Measurements from ENCODE around the gene CDX2. TPM values are rescaled to one million over a fixed set of nuclear protein-coding genes. Genes with fewer than 3 reads are reported as not detected.
A peak's percentile ranks its signal among the peaks of the same experiment; 100 is the strongest.

CDX2 gene
- total RNA-seq, 2 experiments from 2014 or later, result not detected

DNA sequence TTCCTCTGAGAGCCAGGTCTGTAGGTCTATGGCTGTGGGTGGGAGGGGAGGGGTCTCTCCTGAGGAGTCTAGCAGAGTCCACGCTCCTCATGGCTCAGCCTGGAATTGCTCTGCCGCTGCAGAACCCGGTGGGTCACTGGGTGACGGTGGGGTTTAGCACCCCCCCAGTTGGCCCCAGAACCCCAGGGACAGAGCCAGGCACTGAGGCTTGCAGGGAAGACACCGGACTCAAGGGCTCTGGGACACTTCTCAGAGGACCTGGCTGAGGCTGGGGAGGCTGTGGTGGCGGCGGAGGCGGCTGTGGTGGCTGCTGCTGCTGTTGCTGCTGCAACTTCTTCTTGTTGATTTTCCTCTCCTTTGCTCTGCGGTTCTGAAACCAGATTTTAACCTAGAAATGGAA lies 6.1 kb downstream of the CDX2 start:
- Mint-ChIP-seq H3K36me3 (ENCODE audit: low read depth) (no peaks in the 10 kb centered on the region), H3K27ac (no peak overlapping the region), H3K9me3 (no peaks in the 10 kb centered on the region), H3K4me1 (ENCODE audit: low read depth) (peaks cover 17% of the 10 kb centered on the region), H3K27me3 (peaks cover 72% of the 10 kb centered on the region), H3K4me3 (no peak overlapping the region)
- TF ChIP-seq CTCF (IDR thresholded peaks at IDR 0.05), result no peak
- ChIA-PET CTCF (interaction anchor here (1.9 to 3.5 kb wide), 3 partner anchors 21 to 136 kb away, joined by 7 to 11 read pairs (median 9); no protein-coding TSS in a partner anchor), POLR2A (interaction anchor here (0.6 kb wide), 1 partner anchor 88 kb away, joined by 3 read pairs; no protein-coding TSS in a partner anchor)
- intact Hi-C loops (cut with micrococcal nuclease), result no loop called here
- ATAC-seq (no peak), DNase-seq (no peak)

- Mint-ChIP-seq H3K27me3 (peaks cover 68% of the 10 kb centered on the region), H3K4me3 (no peak overlapping the region), H3K9me3 (no peaks in the 10 kb centered on the region), H3K4me1 (ENCODE audit: low read depth) (peaks cover 11% of the 10 kb centered on the region), H3K27ac (no peak overlapping the region), H3K36me3 (ENCODE audit: low read depth) (no peaks in the 10 kb centered on the region)
- ATAC-seq (no peak), DNase-seq (no peak)
- intact Hi-C loops (cut with micrococcal nuclease), result no loop called here
- POLR2A ChIA-PET, result interaction anchor here (1.3 kb wide), 1 partner anchor 42 kb away, joined by 5 read pairs; the partner anchor contains the start of gene PDX1
- no peak for TF ChIP-seq CTCF (IDR thresholded peaks at IDR 0.05)
- CTCF ChIA-PET, result interaction anchor here (0.9 to 3.5 kb wide), 5 partner anchors 22 to 135 kb away, joined by 3 to 11 read pairs (median 7); no protein-coding TSS in a partner anchor
Observed at GRCh38 chr13:27962128-27962841, 6.8 kb downstream of the CDX2 start.

- intact Hi-C loops (cut with micrococcal nuclease), result no loop called here
- H3K4me3 Mint-ChIP-seq, result no peak overlapping the region
Observed at GRCh38 chr13:27961227-27962085, 7.7 kb downstream of the CDX2 start.

DNA sequence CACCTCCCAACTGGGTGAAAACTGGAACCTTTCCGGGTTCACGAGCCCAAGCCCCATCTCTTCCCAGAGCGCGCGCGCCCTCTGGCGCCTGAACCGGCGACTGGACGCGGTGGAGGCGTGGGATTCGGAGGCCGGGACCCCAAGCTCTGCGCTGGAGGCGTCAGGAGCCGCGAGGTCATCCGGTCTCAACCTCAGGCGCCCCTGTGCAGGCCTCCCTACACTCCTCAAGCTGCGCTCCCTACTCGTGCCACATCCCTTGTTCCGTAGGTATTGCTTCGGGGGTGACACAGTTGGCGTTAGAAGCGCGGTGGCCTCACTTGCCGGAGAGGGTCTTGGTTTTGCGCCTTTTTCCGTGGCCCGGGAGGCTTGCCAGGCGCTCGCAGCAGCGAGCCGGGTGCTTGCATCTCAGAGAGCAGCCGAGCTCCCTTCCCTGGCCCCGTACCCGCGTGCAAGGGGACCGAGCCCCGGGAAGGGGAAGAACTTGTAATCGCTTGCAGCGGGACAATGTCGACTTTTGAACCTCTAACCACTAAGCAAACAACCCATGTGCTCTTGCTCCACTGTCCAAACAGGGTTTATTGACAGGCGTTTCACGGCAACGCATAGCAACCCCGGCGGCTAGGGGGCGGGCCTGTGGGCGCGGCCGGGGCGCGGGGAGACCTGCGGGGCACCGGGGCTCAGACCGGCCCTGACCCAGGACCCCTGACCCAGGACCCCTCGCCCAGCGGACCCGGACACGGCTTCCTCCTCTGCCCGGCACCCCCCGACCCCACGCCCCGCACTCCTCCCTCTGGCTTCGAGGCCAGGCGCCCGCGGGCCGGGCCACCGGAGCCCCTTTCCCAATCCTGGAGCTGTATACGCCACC lies 8.5 kb downstream of the CDX2 start:
- H3K27ac Mint-ChIP-seq, result no peak overlapping the region
- peak; percentile 69 for ATAC-seq
- intact Hi-C loops (cut with micrococcal nuclease), result no loop called here
- no peaks in the 10 kb centered on the region for H3K36me3 Mint-ChIP-seq (ENCODE audit: low read depth)
- TF ChIP-seq CTCF (IDR thresholded peaks at IDR 0.05), result peak; percentile 54
- POLR2A ChIA-PET, result interaction anchor here (1.3 kb wide), 1 partner anchor 40 kb away, joined by 5 read pairs; the partner anchor contains the start of gene PDX1
- H3K9me3 Mint-ChIP-seq, result no peaks in the 10 kb centered on the region
- H3K27me3 Mint-ChIP-seq, result peaks cover 67% of the 10 kb centered on the region
- H3K4me3 Mint-ChIP-seq, result peak overlapping the region; percentile 26
- peaks cover 3% of the 10 kb centered on the region for H3K4me1 Mint-ChIP-seq (ENCODE audit: low read depth)
- CTCF ChIA-PET, result interaction anchor here (1.0 to 3.5 kb wide), 4 partner anchors 14 to 134 kb away, joined by 4 to 11 read pairs (median 7); no protein-coding TSS in a partner anchor
- peak; percentile 62 for DNase-seq

More at GRCh38 chr13:27961227-27962085, 7.7 kb downstream of the CDX2 start:
- no peaks in the 10 kb centered on the region for H3K36me3 Mint-ChIP-seq (ENCODE audit: low read depth)
- DNase-seq (no peak), ATAC-seq (no peak)
- CTCF ChIA-PET, result interaction anchor here (0.9 to 3.5 kb wide), 5 partner anchors 22 to 135 kb away, joined by 3 to 11 read pairs (median 7); no protein-coding TSS in a partner anchor
- POLR2A ChIA-PET, result interaction anchor here (1.3 kb wide), 1 partner anchor 41 kb away, joined by 5 read pairs; the partner anchor contains the start of gene PDX1
- TF ChIP-seq CTCF (IDR thresholded peaks at IDR 0.05), result no peak
- peaks cover 68% of the 10 kb centered on the region for H3K27me3 Mint-ChIP-seq
- no peaks in the 10 kb centered on the region for H3K9me3 Mint-ChIP-seq
- H3K4me1 Mint-ChIP-seq (ENCODE audit: low read depth), result peaks cover 8% of the 10 kb centered on the region
- H3K27ac Mint-ChIP-seq, result no peak overlapping the region

All from activated CD8-positive, alpha-beta T cell treated with anti-CD3 and anti-CD28 coated beads for 36 hours (primary cell).